ENCODE results near the gene SNRPN. TPM values are rescaled to one million over a fixed set of nuclear protein-coding genes. Genes with fewer than 3 reads are reported as not detected.
"Not testable (repeated sequence)": the region's sequence is repeated elsewhere in the genome, so short reads cannot be mapped to it uniquely, and the experiment has no call there.

The SNRPN gene
- polyA plus RNA-seq (ENCODE audit: insufficient read length in 4 of 4), result 100 to 1,000 TPM; 206 to 246 (median 217) TPM

DNA sequence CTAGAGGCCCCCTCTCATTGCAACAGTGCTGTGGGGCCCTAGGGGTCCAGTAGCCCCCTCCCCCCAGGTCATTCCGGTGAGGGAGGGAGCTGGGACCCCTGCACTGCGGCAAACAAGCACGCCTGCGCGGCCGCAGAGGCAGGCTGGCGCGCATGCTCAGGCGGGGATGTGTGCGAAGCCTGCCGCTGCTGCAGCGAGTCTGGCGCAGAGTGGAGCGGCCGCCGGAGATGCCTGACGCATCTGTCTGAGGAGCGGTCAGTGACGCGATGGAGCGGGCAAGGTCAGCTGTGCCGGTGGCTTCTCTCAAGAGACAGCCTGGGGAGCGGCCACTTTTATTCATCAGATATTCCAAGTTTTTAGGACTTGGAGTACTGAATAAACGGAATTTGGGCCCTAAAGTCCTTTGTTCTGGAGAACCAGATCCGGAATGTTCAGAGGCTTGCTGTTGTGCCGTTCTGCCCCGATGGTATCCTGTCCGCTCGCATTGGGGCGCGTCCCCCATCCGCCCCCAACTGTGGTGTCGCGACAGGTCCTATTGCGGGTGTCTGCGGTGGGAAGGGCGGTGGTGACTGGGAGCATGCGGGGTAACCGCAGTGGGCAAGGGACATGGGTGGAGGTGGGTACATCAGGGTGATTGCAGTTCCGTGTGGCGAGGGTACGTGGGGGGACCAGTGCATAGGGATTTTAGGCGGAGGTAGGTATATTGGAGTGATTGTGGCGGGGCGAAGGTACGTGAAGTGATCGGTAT lies at the start of gene SNRPN, which contains the start of gene SNURF:
Gene SNRPN (plus strand): TSS at position 205 of the 748 bp plus-strand sequence. CDS start 19,467 bp downstream, outside the sequence.
Gene SNURF (plus strand): TSS at position 205 of the 748 bp plus-strand sequence. CDS start 62 bp downstream, at position 267.
- DNase-seq (ENCODE audit: low read depth in 4 of 4, low spot score in 3 of 4), result peak in 2 of 4 donors; percentile 23 to 41

DNA sequence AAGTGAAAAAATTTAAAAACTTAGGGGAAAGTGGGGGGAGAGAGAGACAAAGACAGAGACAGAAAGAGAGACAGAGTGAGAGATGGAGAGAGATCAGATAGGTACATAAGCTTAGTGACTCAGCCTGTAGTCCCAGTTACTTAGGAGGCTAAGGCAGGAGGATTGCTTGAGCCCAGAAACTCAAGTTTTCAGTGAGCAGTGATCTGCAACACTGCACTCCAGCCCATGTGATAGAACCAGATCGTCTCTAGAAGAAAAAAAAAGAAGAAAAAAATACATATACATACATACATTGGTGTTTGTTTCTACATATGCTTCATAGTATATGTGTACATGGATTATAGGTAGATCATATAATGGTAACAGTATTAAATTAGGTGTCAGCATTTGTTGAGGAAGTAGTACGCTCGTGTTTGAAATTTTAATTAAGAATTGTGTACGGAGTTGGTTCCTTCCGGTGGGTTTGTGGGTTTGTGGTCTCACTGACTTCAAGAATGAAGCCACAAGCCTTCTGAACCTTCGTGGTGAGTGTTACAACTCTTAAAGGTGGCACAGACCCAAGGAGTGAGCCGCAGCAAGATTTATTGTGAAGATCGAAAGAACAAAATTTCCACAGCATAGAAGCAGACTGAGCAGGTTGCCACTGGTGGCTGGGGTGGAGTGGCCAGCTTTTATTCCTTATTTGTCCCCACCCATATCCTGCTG lies 38.3 kb upstream of the SNRPN start:
- DNase-seq (ENCODE audit: low read depth in 4 of 4, low spot score in 3 of 4), result no peak

DNA sequence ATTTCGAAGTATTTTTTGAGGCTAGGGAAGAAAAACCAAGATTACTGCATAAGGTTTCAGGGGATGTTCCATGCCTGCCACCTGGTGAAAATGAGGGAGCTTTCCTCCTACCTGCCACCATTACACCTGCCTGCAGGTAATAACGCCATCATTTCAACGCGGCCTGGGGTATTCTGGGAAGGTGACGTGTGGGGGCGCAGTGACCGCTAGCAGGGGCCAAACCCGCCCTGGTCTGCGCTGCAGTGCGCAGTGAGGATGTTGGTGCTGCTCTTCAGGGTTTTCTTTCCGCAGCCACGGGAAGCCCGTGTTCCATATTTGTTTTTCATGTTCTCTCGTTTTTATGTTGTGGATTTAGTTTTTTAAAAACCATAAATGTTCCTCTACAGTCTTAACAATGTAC lies 37.4 kb upstream of the SNRPN start:
- DNase-seq (ENCODE audit: low read depth in 4 of 4, low spot score in 3 of 4), result no peak

DNA sequence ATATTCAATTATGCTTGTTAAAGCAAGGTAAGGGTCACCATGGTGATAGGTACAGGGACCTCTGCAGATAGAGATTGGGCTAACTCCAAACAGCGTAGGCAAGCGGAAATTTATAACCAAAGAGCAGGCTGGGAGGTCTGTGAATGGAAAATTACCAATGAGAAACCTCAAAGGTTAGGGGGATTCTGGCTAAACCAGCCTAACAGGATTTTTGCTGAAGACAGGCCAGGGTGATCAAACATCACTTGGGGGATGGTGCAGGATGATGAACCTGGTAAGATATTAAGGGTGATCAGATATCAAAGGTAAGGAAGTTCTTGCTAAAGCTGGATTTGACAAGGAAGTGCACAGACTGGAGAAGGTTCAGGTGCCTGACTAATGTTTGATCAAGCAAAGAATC lies 35.3 kb upstream of the SNRPN start:
- DNase-seq (ENCODE audit: low read depth in 4 of 4, low spot score in 3 of 4), result no peak

DNA sequence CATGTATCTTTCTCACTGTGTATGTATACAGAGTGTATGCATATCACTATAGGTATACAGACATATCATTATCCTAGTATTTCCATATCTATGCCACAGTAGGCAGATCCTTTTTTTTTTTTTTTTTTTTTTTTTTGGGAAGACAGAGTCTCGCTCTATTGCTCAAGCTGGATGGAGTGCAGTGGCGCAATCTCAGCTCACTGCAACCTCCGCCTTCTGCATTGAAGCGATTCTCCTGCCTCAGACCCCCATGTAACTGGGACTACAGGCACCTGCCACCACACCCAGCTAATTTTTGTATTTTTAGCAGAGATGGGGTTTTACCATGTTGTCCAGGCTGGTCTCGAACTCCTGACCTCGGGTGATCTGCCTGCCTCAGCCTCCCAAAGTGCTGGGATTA lies 32.0 kb upstream of the SNRPN start:
- DNase-seq (ENCODE audit: low read depth in 4 of 4, low spot score in 3 of 4), result not testable (repeated sequence)

DNA sequence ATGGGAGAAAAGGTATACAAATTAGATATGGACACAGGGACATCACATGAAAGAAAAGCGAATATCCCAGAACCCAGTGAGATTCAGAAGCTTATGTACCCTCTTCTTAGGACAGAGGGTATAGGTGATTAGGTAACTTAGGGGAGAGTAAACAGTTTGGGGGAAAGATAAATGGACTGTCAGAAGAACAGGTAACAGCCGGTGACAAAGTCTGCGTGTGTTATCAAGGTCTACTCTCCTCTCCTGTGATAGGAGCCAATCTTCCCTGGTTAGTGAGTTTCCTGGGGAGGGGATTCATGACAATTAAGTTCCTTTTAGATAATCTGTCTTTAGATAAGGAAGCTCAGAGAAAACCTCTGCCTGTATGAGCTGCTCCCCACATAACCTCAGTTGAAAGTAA lies 30.6 kb upstream of the SNRPN start:
- no peak for DNase-seq (ENCODE audit: low read depth in 4 of 4, low spot score in 3 of 4)

DNA sequence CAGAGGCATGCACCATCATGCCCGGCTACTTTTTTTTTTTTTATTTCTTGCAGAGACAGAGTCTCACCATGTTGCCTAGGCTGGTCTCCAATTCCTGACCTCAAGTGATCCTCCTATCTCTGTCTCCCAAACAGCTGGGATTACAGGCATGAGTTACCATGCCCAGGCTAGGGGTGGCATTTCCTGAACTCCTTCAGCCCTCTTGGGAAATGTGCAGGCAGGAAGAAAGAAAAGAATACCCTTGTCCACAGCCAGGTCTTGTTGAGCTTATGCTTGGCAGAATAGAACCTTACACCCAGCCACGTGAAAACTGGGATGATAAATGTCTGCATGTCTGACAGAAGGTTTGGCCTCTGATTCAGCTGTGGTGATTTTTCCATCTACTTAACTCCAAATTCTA lies 30.2 kb upstream of the SNRPN start:
- no peak for DNase-seq (ENCODE audit: low read depth in 4 of 4, low spot score in 3 of 4)

DNA sequence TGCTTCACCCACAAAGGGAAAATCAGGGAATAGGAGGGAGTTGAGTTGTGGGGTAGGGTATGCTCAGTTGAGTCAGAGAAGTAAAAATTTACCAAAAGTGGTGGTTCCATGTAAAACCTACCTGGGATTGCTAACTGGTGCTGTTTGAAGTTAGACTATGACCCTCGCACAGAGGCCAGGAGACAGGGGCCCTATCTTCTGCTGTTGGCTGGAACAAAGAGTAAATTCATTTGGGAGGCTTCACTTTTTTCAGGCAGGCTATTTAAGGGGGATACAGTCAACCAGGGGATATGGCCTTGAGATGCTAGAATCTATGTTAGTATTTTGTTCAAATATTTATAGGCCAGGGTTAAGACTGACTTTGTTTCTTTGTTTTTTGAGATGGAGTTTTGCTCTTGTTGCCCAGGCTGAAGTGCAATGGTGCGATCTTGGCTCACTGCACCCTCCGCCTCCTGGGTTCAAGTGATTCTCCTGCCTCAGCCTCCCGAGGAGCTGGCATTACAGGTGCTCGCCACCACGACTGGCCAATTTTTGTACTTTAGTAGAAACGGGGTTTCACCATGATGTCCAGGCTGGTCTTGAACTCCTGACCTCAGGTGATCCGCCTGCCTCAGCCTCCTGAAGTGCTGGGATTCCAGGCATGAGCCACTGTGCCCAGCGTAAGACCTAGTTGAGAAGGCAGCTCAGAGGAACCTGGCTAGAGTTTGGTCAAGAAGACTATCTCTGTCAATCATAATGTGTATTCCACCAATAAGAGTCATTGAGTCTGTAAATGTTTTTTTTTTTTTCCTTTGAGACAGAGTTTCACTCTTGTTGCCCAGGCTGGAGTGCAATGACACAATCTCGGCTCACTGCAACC lies 22.7 kb upstream of the SNRPN start:
- not testable (repeated sequence) for DNase-seq (ENCODE audit: low read depth in 4 of 4, low spot score in 3 of 4)

DNA sequence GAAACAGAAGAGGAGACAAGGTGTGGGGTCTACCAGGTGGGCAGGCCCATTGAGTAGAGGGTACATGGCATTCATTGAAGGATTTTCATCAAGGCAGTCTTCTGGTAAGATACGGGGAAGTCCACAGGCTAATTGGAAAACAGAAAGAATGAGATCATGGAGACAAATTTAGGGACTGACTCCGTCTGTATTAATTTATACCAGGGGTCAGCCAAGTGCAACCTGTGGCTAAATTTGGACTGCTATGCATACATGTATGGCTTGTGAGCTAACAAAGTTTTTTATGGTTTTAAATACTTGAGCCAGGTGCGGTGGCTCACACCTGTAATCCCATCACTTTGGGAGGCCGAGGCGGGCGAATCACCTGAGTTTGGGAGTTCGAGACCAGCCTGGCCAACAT lies 21.1 kb upstream of the SNRPN start:
- no peak for DNase-seq (ENCODE audit: low read depth in 4 of 4, low spot score in 3 of 4)

DNA sequence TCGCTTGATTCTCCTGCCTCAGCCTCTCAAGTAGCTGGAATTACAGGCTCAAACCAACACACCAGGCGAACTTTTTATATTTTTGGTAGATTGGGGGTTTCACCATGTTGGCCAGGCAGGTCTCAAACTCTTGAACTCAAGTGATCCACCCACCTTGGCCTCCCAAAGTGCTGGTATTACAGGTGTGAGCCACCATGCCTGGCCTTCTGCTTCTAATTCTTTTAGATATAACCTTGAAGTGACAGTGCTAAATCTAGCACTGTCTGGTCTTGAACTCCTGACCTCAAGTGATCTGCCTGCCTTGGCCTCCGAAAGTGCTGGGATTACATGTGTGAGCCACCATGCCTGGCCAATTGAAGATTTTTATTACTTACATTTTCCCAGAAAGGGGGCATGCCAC lies 16.6 kb upstream of the SNRPN start:
- not testable (repeated sequence) for DNase-seq (ENCODE audit: low read depth in 4 of 4, low spot score in 3 of 4)

DNA sequence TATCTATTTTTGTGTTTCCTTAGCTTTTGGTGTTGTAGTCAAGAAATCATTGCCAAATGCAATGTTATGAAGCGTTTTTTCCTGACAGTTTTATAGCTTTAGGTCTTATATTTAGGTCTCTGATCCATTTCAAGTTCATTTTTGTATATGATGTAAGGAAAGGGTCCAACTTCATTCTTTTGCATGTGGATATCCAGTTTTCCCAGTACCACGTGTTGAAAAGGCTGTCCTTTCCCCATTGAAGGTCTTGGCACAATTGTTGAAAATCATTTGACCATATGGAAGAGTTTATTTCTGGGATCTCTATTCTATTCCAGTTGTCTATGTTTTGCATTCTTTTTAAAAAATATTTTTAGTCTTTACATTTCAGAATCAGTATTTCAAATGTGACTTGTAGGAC lies 14.6 kb upstream of the SNRPN start:
- no peak for DNase-seq (ENCODE audit: low read depth in 4 of 4, low spot score in 3 of 4)

DNA sequence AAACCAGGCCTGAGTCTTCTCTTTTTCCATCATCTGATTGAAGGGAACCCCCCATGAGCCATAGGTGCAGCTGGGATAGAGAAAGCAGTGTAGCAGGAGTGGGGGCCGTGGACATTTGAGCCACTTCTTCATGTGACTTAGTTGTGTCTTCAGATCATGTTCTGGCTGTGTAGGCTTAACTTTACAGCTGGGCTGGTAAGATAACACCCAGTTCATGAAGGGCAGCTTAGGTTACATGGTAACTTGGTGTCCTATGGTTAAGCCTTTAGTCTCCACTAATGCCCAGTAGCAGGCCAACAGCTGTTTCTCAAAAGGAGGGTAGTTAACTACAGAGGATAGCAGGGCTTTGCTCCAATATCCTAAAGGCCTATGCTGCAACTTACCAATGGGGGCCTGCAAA lies 11.4 kb upstream of the SNRPN start:
- no peak for DNase-seq (ENCODE audit: low read depth in 4 of 4, low spot score in 3 of 4)

DNA sequence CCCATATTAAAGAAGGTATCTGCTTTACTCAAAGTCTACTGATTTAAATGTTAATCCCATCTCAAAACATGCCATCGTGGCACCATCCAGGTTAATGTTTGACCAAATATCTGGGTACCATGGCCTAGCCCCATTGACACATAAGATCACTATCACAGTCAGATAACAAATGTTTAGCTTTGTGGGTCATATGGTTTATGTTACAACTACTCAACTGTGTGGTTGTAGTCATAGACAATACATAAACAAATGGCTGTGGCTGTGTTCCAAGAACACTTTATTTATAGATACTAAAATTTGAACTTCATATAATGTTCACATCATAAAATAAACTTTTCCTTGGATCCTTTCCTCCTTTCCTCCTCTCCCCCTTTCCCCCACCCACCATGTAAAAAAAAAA lies 9.8 kb upstream of the SNRPN start:
- no peak for DNase-seq (ENCODE audit: low read depth in 4 of 4, low spot score in 3 of 4)

DNA sequence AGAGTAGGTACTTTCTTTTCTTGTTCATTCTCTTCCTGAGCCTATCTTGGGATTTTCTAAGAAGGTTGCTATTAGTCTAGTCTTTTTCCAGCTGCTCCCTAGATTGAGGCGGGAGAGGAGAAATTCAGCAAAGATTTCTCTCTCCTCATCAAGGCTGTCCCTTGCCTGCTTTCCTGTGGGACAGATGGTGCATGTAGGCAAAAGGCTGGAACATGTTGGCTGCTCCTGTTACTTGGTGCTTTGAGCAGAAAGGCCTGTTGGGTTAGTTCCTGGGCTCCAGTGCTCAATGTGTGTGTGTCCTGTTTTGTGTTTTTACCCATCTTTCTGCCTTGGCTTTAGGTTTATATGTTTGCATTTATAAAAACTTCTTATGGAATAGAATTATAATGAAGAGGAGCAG lies 9.1 kb upstream of the SNRPN start:
- DNase-seq (ENCODE audit: low read depth in 4 of 4, low spot score in 3 of 4), result no peak

DNA sequence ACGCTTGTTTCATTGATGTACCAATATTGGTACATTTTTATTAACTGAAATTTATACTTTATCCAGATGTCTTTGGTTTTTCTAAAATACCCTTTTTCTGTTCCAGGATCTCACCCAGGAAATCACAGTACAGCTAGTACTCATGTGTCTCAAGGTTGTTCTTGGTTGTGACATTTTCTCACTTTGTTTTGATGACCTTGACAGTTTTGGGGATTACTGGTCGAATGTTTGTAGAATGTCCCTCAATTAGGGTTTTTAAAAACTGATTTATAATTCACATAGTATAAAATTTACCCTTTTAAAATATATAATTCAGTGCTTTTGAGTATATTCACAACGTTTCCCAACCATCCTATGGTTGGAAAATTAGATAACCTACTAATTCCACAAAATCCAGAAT lies 6.3 kb upstream of the SNRPN start:
- no peak for DNase-seq (ENCODE audit: low read depth in 4 of 4, low spot score in 3 of 4)

DNA sequence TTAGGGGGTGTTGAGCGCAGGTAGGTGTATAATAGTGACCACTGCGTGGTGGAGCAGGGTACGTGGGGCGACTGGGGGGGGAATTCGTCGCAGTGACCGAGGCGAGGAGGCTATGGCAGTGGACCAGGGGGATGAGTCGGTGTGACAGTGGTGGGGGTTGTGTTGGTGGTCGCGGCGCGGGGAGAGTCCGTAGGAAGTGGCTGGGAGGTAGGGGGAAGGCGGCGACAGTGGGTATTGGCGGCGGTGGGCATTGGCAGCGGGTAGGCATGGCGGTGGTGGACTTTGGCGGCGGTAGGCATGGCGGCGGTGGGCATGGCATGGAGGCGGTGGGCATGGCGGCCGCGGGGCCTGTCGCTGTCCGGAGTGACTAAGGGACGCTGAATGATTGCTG lies 739 bp downstream of the SNRPN start:
- peak in 1 of 4 donors; percentile 18 for DNase-seq (ENCODE audit: low read depth in 4 of 4, low spot score in 3 of 4)

DNA sequence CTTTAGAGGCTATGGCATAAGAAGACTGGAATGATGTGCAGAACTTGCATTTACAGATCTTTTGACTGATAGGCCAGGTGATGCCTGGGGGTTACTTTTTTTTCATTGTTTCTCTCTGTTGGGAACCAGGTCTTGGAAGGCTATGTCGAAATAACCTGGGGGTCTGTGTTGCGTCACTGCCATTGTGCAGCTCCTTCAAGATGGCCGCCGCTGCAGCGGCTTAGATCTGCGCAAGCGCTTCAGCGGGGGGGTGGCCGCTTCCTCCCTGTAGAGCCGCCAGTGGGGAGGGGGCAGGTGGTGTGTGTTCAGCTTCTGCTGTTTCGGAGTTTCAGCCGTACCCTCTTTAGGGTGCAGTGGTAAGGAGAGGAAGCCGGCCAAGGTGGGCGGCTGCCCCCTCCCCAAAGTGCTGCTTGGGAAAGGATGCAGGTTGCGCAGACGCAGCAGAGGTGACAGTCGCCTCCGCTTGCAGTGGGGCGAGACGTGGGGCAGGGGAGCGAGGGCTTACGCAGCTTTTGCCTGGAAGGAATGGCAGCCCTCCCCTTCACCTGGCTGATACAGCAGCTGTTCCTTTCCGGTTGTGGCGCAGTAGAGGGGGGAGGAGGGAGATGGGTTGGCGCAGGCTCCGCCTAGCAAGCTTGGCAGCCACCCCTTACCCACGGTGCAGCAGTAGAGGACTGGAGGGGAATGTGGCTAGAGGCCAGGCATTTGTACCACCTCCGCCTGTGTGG lies 1.5 kb downstream of the SNRPN start:
- peak; percentile 51 to 62 (median 58) for DNase-seq (ENCODE audit: low read depth in 4 of 4, low spot score in 3 of 4)

DNA sequence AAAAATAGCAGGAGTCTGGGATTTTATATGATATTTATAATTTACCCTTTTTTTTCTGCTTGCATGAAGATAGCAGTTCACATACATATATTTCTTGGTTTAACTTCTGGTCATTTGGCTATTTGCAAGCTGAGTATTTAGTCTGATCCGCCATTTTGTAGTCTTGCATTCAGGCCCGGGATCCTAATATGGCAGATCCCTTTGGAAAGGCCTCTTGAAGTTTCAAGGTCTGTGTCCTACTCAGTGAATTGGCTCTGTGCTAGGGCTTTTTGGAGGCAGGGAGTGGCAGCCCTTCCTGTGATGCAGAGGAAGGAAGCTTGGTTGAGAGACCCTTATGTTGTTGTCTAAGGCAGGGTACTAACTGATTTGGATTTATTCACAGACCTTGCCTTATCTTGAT lies 2.9 kb downstream of the SNRPN start:
- DNase-seq (ENCODE audit: low read depth in 4 of 4, low spot score in 3 of 4), result no peak

DNA sequence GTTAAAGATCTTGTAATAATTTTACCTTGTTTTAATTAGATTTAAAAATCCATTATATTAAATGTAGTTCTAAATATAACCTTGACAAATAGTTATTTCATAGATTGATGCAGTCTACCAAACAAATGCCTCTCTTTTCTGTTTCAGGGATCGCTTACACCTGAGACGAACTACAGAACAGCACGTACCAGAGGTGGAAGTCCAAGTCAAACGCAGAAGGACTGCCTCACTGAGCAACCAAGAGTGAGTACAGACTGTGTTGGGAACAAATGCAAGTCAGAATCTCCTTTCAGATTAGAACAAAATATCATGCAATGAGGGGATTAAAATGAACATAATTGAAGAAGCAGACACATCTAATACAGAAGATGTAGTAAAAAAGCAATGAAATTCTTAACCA lies 7.2 kb downstream of the SNRPN start:
- no peak for DNase-seq (ENCODE audit: low read depth in 4 of 4, low spot score in 3 of 4)

DNA sequence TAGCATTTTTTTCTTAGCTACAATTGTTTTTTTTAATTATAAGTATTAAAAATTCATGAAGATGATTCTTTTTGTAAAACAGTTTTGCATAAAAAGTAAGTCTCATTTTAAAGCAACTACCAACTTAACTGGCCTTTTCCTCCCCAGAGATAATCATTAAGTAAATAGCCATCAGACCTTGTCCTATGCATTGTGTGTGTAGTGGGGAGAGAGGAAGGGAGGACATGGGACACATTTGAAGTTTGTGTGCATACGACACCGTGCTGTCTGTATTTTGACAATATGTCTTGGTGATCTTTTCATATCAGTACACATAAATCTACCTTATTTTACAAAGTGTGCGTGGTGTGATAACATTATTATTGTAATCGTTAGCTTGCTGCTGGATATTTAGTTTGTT lies 8.1 kb downstream of the SNRPN start:
- DNase-seq (ENCODE audit: low read depth in 4 of 4, low spot score in 3 of 4), result no peak
